H9 (cell line): ENCODE measurements around the gene SLC11A1. TPM values are rescaled to one million over a fixed set of nuclear protein-coding genes. Genes with fewer than 3 reads are reported as not detected.

Experiments used
- DNase-seq: peaks from one replicate; pipeline ENCODE4 v3.0.0-alpha.2; 2017
- H2AFZ ChIP-seq: one replicate; pipeline ENCODE4 v1.6.1; 2013; ENCODE audit warnings: mild to moderate bottlenecking, low read length, control low read depth, moderate library complexity
- H2AK5ac ChIP-seq: 2 replicates; pipeline ENCODE4 v1.6.1; 2013; ENCODE audit warnings: low read length, control low read depth, mixed read lengths; ENCODE audit not compliant: insufficient read length
- H2BK120ac ChIP-seq: one replicate; pipeline ENCODE4 v1.6.1; 2013; ENCODE audit warnings: low read depth, mild to moderate bottlenecking, low read length, control low read depth, inconsistent platforms; ENCODE audit not compliant: poor library complexity, severe bottlenecking
- H2BK12ac ChIP-seq: 2 replicates; pipeline ENCODE4 v1.6.1; 2013; ENCODE audit warnings: low read length, control low read depth, mixed read lengths, low read depth; ENCODE audit not compliant: insufficient read length
- H2BK15ac ChIP-seq: 2 replicates; pipeline ENCODE4 v1.6.1; 2013; ENCODE audit warnings: low read depth, low read length, control low read depth
- H2BK20ac ChIP-seq: one replicate; pipeline ENCODE4 v1.6.1; 2013; ENCODE audit warnings: low read depth, mild to moderate bottlenecking, low read length, control low read depth, inconsistent platforms; ENCODE audit not compliant: poor library complexity, severe bottlenecking
- H2BK5ac ChIP-seq: 2 replicates; pipeline ENCODE4 v1.6.1; 2013; ENCODE audit warnings: low read length, control low read depth, mixed read lengths; ENCODE audit not compliant: insufficient read length
- H3K14ac ChIP-seq: 2 replicates; pipeline ENCODE4 v1.6.1; 2013; ENCODE audit warnings: low read length, control low read depth; ENCODE audit not compliant: insufficient read depth
- H3K18ac ChIP-seq: 2 replicates; pipeline ENCODE4 v1.6.1; 2013; ENCODE audit warnings: low read depth, mild to moderate bottlenecking, mixed read lengths, low read length, control low read depth; ENCODE audit not compliant: insufficient read length
- H3K23ac ChIP-seq: 2 replicates; pipeline ENCODE4 v1.6.1; 2013; ENCODE audit warnings: low read length, control low read depth, mixed read lengths, low read depth; ENCODE audit not compliant: insufficient read length
- H3K23me2 ChIP-seq: 2 replicates; pipeline ENCODE4 v1.6.1; 2013; ENCODE audit warnings: low read depth, mild to moderate bottlenecking, mixed read lengths, low read length, control low read depth; ENCODE audit not compliant: insufficient read length, poor library complexity, severe bottlenecking
- H3K27ac ChIP-seq: 2 replicates; pipeline ENCODE4 v1.5.1; 2013; ENCODE audit warnings: low read length, control low read depth, mixed read lengths, low read depth; ENCODE audit not compliant: insufficient read length
- H3K27me3 ChIP-seq: 2 replicates; pipeline ENCODE4 v1.6.1; 2013; ENCODE audit warnings: low read length, control low read depth, inconsistent platforms; ENCODE audit not compliant: insufficient read depth
- H3K4ac ChIP-seq: 2 replicates; pipeline ENCODE4 v1.6.1; 2013; ENCODE audit warnings: low read depth, mild to moderate bottlenecking, control low read depth, inconsistent platforms, low read length, moderate library complexity
- H3K4me1 ChIP-seq: 2 replicates; pipeline ENCODE4 v1.6.1; 2013; ENCODE audit warnings: low read length, control low read depth, inconsistent platforms; ENCODE audit not compliant: insufficient read depth
- H3K4me2 ChIP-seq: 2 replicates; pipeline ENCODE4 v1.6.1; 2013; ENCODE audit warnings: low read length, control low read depth, mixed read lengths; ENCODE audit not compliant: insufficient read length, insufficient read depth
- H3K56ac ChIP-seq: 2 replicates; pipeline ENCODE4 v1.6.1; 2013; ENCODE audit warnings: low read depth, mild to moderate bottlenecking, mixed read lengths, low read length, control low read depth; ENCODE audit not compliant: insufficient read length
- H3K79me1 ChIP-seq: 2 replicates; pipeline ENCODE4 v1.6.1; 2013; ENCODE audit warnings: low read depth, mild to moderate bottlenecking, moderate library complexity, low read length, control low read depth, inconsistent platforms; ENCODE audit not compliant: insufficient read depth, poor library complexity, severe bottlenecking
- H3K79me2 ChIP-seq: 2 replicates; pipeline ENCODE4 v1.6.1; 2013; ENCODE audit warnings: low read length, control low read depth, inconsistent platforms; ENCODE audit not compliant: insufficient read depth
- H3K9ac ChIP-seq: 2 replicates; pipeline ENCODE4 v1.6.1; 2013; ENCODE audit warnings: low read length, control low read depth, mixed read lengths; ENCODE audit not compliant: insufficient read length; ENCODE audit errors: extremely low read depth
- H3K9me3 ChIP-seq: one replicate; pipeline ENCODE4 v1.6.1; 2013; ENCODE audit warnings: low read depth, low read length, inconsistent platforms; ENCODE audit not compliant: control insufficient read depth
- H3T11ph ChIP-seq: one replicate; pipeline ENCODE4 v1.6.1; 2013; ENCODE audit warnings: mild to moderate bottlenecking, low read length, control low read depth, inconsistent platforms
- H4K20me1 ChIP-seq: one replicate; pipeline ENCODE4 v1.6.1; 2013; ENCODE audit not compliant: control insufficient read depth, insufficient read length, insufficient read depth
- H4K5ac ChIP-seq: 2 replicates; pipeline ENCODE4 v1.6.1; 2013; ENCODE audit warnings: low read depth, mild to moderate bottlenecking, mixed read lengths, low read length, control low read depth; ENCODE audit not compliant: insufficient read length
- H4K8ac ChIP-seq: replicated peaks from 2 replicates; pipeline ENCODE4 v1.6.1; 2013; ENCODE audit warnings: low read length, control low read depth, mixed read lengths, low read depth; ENCODE audit not compliant: insufficient read length
- H4K91ac ChIP-seq: 2 replicates; pipeline ENCODE4 v1.6.1; 2013; ENCODE audit warnings: low read depth, mild to moderate bottlenecking, moderate library complexity, mixed read lengths, low read length, control low read depth; ENCODE audit not compliant: insufficient read length
- H3K27ac Mint-ChIP-seq, 3 experiments: 2 replicates in 2 of 3; 3 replicates in 1 of 3; pipeline ENCODE4 v1.8.0; 2020 to 2021; ENCODE audit warnings: mixed read lengths in 3 of 3, mild to moderate bottlenecking in 1 of 3, moderate library complexity in 1 of 3
- H3K27me3 Mint-ChIP-seq: 2 replicates; pipeline ENCODE4 v1.8.0; 2021; ENCODE audit warnings: low read depth, mild to moderate bottlenecking, moderate library complexity, mixed read lengths
- H3K36me3 Mint-ChIP-seq, 3 experiments: 2 replicates in 2 of 3; 3 replicates in 1 of 3; pipeline ENCODE4 v1.8.0; 2020 to 2021; ENCODE audit warnings: low read depth in 3 of 3, mixed read lengths in 3 of 3; ENCODE audit not compliant: insufficient read depth in 1 of 3
- H3K4me1 Mint-ChIP-seq, 2 experiments: 2 replicates each; pipeline ENCODE4 v1.8.0; 2020; ENCODE audit warnings: mixed read lengths in 2 of 2
- H3K4me3 Mint-ChIP-seq, 2 experiments: 2 replicates in 1 of 2; 3 replicates in 1 of 2; pipeline ENCODE4 v1.8.0; 2020 to 2021; ENCODE audit warnings: mild to moderate bottlenecking in 2 of 2, mixed read lengths in 2 of 2, moderate library complexity in 1 of 2
- H3K9me3 Mint-ChIP-seq, 2 experiments: 2 replicates in 1 of 2; 3 replicates in 1 of 2; pipeline ENCODE4 v1.8.0; 2020; ENCODE audit warnings: mild to moderate bottlenecking in 2 of 2, mixed read lengths in 2 of 2, moderate library complexity in 1 of 2
- CTCF ChIP-seq: fragments of 200-600 bp; sonication (generic); conservative IDR thresholded peaks from 3 replicates; pipeline ENCODE4 v1.8.0; 2021; ENCODE audit warnings: antibody characterized with exemption, mild to moderate bottlenecking
- WGBS: extraction: QIAGEN DNeasy Blood & Tissue Kit; methylation state at CpG from one replicate; pipeline ENCODE4 v1.1.7; 2013; ENCODE audit warnings: missing lambda C conversion rate, low lambda C conversion rate, mixed read lengths; ENCODE audit not compliant: insufficient read length; ENCODE audit errors: extremely low coverage; 5-methylcytosine and 5-hydroxymethylcytosine counted together
- total RNA-seq: library from RNA; stranded (reverse); gene quantifications from 2 replicates; pipeline ENCODE4 v1.2.1, GENCODE V29; 2021

SLC11A1 gene
- total RNA-seq, 1 experiment from 2014 or later, result 0.11 TPM

- no peaks in the 10 kb centered on the region for H3K4me1 ChIP-seq
- H3K4me3 Mint-ChIP-seq, result peak within 1 kb of the TSS in 1 of 2 experiments; percentile 44; a peak in 1 of 5 replicates
- no peak within 1 kb of the TSS for H2BK120ac ChIP-seq
- no CpG with 5 or more reads among the region's 9 CpGs for WGBS
- no peak for TF ChIP-seq CTCF
- H3K9ac ChIP-seq, result no peak within 1 kb of the TSS
- H3K79me1 ChIP-seq, result no peaks in the 10 kb centered on the region
- no peak within 1 kb of the TSS for H2BK15ac ChIP-seq
- H3T11ph ChIP-seq, result no peak within 1 kb of the TSS
- DNase-seq, result peak; percentile 63
- H3K27ac Mint-ChIP-seq, result peak within 1 kb of the TSS in 2 of 3 experiments; percentile 2 to 65; a peak in 2 of 7 replicates
- H3K27ac ChIP-seq, result no peak within 1 kb of the TSS
- H4K91ac ChIP-seq, result no peak within 1 kb of the TSS
- no peak within 1 kb of the TSS for H2AK5ac ChIP-seq
- H2AFZ ChIP-seq, result no peak within 1 kb of the TSS
- no peak within 1 kb of the TSS for H3K18ac ChIP-seq
- no peaks in the 10 kb centered on the region; the same call in 1 of the 2 replicates for H3K27me3 Mint-ChIP-seq
- no peaks in the 10 kb centered on the region for H3K9me3 Mint-ChIP-seq
- no peak within 1 kb of the TSS for H3K4me2 ChIP-seq
- H3K79me2 ChIP-seq, result no peaks in the 10 kb centered on the region
- no peak within 1 kb of the TSS for H2BK20ac ChIP-seq
- H3K4ac ChIP-seq, result no peak within 1 kb of the TSS
- no peaks in the 10 kb centered on the region for H3K27me3 ChIP-seq
- H3K36me3 Mint-ChIP-seq, result no peaks in the 10 kb centered on the region
- no peaks in the 10 kb centered on the region for H3K9me3 ChIP-seq
- H4K5ac ChIP-seq, result no peak within 1 kb of the TSS
- H4K20me1 ChIP-seq, result no peaks in the 10 kb centered on the region
- no peak within 1 kb of the TSS for H2BK12ac ChIP-seq
- H3K23ac ChIP-seq, result no peak within 1 kb of the TSS
- no peak within 1 kb of the TSS for H4K8ac ChIP-seq
- no peak within 1 kb of the TSS for H3K14ac ChIP-seq
- H3K4me1 Mint-ChIP-seq, result peaks cover 6 to 10% of the 10 kb centered on the region in 2 experiments
- no peak within 1 kb of the TSS for H2BK5ac ChIP-seq
- no peaks in the 10 kb centered on the region for H3K23me2 ChIP-seq
- no peak within 1 kb of the TSS for H3K56ac ChIP-seq
Measured at GRCh38 chr2:218418717-218419458, 36.8 kb downstream of the SLC11A1 start, which contains the start of gene VIL1. Gene VIL1 (plus strand): TSS chr2:218419123. CDS start chr2:218423779, 4,656 bp downstream.
